ENCODE data around the gene MESD.

- TF ChIP-seq POLR2A (IDR thresholded peaks at IDR 0.05; ENCODE audit: low read depth, low read length) (no peak), CTCF (conservative IDR thresholded peaks at IDR 0.05; ENCODE audit: low read depth, low read length) (no peak), CHD1 (IDR thresholded peaks at IDR 0.05; ENCODE audit: low read depth, low read length) (no peak)
Measured at GRCh38 chr15:81012588-81012987, 23.0 kb upstream of the MESD start.

Measured in IMR-90 (cell line).